Chondrocyte (in vitro differentiated cells): ENCODE measurements around the gene ETAA1. TPM values are rescaled to one million over a fixed set of nuclear protein-coding genes. Genes with fewer than 3 reads are reported as not detected.
A peak's percentile ranks its signal among the peaks of the same experiment; 100 is the strongest.

ENCODE experiments used
- DNase-seq: peaks from one replicate; pipeline ENCODE4 v3.0.0; 2021; ENCODE audit warnings: mixed read lengths, low spot score
- H3K27ac Mint-ChIP-seq: one replicate; pipeline ENCODE4 v1.8.0; 2021; ENCODE audit warnings: mild to moderate bottlenecking, moderate library complexity, mixed read lengths; ENCODE audit not compliant: unreplicated experiment
- H3K27me3 Mint-ChIP-seq: 2 replicates; pipeline ENCODE4 v1.8.0; 2021; ENCODE audit warnings: low read depth, mixed read lengths
- H3K36me3 Mint-ChIP-seq: 2 replicates; pipeline ENCODE4 v1.8.0; 2021; ENCODE audit warnings: low read depth, mixed read lengths
- H3K4me1 Mint-ChIP-seq: 2 replicates; pipeline ENCODE4 v1.8.0; 2021; ENCODE audit warnings: low read depth, mild to moderate bottlenecking, mixed read lengths
- H3K4me3 Mint-ChIP-seq: one replicate; pipeline ENCODE4 v1.8.0; 2021; ENCODE audit warnings: mild to moderate bottlenecking, moderate library complexity, mixed read lengths; ENCODE audit not compliant: unreplicated experiment
- H3K9me3 Mint-ChIP-seq: 2 replicates; pipeline ENCODE4 v1.8.0; 2021; ENCODE audit warnings: low read depth, mixed read lengths
- total RNA-seq: library from RNA; stranded (reverse); gene quantifications from 3 replicates; pipeline ENCODE4 v1.2.1, GENCODE V29; 2021
- TF ChIP-seq, protein P1 (sequence below): fragments of 200-600 bp; sonication (generic); IDR thresholded peaks from 2 replicates; pipeline ENCODE4 v1.5.0; 2021; ENCODE audit warnings: antibody characterized with exemption, mild to moderate bottlenecking, moderate library complexity

The ETAA1 gene
- total RNA-seq, 1 donor from 2014 or later = 10.2 TPM

DNA sequence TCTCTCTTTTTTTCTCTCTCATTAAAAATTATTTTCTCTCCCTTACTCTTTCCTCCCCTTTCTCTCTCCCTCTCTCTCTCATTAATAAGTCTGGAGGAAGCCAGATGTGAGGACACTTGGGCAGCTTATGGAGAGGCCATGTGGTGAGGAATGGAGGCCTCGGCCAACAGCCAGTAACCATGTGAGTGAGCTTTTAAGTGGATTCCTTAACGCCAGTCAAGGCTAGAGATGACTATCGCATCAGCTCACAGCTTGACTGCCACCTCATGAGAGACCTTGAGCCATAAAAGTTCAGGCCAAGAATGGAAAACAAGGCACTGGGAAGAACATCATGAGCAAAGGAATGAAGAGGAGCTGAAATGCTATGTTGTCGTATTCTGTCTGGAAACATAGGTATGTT, 39.1 kb downstream of the ETAA1 start:
- no peaks in the 10 kb centered on the region for H3K27me3 Mint-ChIP-seq
- peaks cover 11% of the 10 kb centered on the region for H3K9me3 Mint-ChIP-seq
- no peak for DNase-seq
- TF ChIP-seq, protein P1, sequence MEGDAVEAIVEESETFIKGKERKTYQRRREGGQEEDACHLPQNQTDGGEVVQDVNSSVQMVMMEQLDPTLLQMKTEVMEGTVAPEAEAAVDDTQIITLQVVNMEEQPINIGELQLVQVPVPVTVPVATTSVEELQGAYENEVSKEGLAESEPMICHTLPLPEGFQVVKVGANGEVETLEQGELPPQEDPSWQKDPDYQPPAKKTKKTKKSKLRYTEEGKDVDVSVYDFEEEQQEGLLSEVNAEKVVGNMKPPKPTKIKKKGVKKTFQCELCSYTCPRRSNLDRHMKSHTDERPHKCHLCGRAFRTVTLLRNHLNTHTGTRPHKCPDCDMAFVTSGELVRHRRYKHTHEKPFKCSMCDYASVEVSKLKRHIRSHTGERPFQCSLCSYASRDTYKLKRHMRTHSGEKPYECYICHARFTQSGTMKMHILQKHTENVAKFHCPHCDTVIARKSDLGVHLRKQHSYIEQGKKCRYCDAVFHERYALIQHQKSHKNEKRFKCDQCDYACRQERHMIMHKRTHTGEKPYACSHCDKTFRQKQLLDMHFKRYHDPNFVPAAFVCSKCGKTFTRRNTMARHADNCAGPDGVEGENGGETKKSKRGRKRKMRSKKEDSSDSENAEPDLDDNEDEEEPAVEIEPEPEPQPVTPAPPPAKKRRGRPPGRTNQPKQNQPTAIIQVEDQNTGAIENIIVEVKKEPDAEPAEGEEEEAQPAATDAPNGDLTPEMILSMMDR = no peak
- H3K36me3 Mint-ChIP-seq = peaks cover 1% of the 10 kb centered on the region
- no peak overlapping the region for H3K4me3 Mint-ChIP-seq
- no peak overlapping the region for H3K27ac Mint-ChIP-seq
- H3K4me1 Mint-ChIP-seq = peaks cover 21% of the 10 kb centered on the region

DNA sequence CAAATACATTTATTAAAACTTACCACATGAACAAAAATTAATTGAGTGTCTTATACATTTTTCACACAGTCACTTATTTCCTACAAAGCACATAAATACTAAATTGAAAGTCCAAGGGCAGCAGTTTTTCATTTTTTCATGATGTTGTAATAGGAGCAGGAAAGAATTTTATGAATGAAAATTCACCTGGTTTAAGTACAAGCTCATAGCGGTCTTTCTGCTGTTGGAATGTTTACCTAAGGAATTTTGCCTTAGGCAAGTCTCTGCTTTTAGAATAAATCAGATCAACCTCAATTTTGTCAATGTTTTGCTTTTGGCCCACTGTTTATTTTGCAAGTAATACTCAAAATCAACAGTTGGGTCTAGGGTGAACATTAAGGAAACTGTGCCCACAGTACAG, 40.0 kb downstream of the ETAA1 start:
- H3K36me3 Mint-ChIP-seq = no peaks in the 10 kb centered on the region
- peaks cover 5% of the 10 kb centered on the region for H3K9me3 Mint-ChIP-seq

DNA sequence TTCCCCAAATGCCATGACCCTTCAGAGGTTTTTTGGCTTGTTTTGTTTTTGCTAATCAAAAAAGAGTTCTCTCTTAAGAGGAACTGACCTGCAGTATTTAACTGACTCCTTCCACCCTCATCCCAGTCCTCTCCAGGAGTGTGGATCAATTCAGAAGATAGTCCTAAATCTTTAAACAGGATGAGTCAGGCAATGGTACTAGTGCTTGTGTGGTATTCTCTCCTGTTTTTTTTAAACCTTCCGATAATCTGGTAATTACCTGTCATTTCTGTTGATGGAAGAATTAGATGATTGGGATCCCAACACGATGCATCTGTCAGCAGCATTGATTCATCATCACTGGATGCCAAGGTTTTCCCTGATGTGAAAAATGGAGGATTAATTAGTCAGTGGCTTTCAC, 41.2 kb downstream of the ETAA1 start:
- no peak for DNase-seq
- H3K36me3 Mint-ChIP-seq = no peaks in the 10 kb centered on the region
- TF ChIP-seq, protein P1 = no peak
- H3K4me3 Mint-ChIP-seq = no peak overlapping the region
- peaks cover 21% of the 10 kb centered on the region for H3K4me1 Mint-ChIP-seq
- peaks cover 5% of the 10 kb centered on the region for H3K9me3 Mint-ChIP-seq
- H3K27ac Mint-ChIP-seq = no peak overlapping the region
- no peaks in the 10 kb centered on the region for H3K27me3 Mint-ChIP-seq

More for the DNA sequence above, 40.0 kb downstream of the ETAA1 start:
- Mint-ChIP-seq H3K4me1 (peaks cover 21% of the 10 kb centered on the region), H3K27me3 (no peaks in the 10 kb centered on the region), H3K4me3 (no peak overlapping the region), H3K27ac (peak overlapping the region; percentile 15)
- DNase-seq = no peak
- TF ChIP-seq, protein P1 = no peak

DNA sequence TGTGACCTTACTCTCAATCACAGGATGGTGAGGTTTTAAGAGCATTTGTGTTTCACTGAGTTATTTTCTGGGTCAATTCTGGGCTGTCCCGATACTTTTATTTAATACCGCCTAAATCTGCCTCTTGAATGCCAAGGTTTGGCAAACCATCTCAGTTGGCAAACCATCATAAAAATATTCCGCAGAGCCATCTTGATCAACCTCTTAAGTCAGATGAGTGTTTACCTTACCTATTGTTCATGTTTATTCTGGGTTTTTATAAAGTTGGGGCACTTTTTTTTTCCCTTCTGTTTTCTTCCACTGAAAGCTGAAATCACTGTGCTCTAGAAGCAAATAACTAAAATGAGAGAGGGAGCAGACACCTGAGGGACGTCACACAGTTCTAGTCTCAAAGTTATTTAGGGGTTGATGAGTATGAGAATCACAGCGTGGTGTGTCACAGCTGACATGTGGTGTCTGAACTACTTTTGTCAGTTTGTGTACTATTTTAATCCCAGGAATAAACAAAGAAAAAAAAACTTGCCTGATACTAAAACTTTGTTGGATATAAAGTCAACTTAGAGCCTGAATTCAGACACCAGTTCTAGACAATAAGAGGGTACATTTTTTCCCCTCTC, 48.6 kb downstream of the ETAA1 start:
- Mint-ChIP-seq H3K27ac (no peak overlapping the region), H3K4me3 (no peak overlapping the region), H3K27me3 (no peaks in the 10 kb centered on the region), H3K36me3 (no peaks in the 10 kb centered on the region), H3K9me3 (peaks cover 18% of the 10 kb centered on the region), H3K4me1 (peaks cover 21% of the 10 kb centered on the region)
- DNase-seq = no peak
- TF ChIP-seq, protein P1 = no peak

DNA sequence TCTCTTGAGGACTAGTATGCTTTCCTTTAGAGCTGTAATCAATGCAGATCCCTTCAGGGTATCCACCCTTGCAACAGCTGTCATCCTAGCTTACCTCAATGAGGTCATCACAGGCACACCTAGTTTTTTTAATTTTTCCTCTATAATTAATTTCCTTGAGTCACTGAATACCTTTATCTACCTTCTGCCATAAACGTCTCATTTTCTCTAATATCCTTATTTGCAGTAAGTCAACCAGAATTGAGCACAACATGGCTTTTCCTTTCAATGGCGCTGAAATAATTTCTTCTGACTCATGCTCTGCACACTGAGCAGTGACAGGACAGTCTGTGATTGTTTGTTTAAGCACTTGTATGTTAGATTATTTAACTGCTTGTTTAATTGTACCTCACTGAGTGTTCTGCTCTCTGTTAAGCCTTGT, 49.4 kb downstream of the ETAA1 start:
- no peaks in the 10 kb centered on the region for H3K36me3 Mint-ChIP-seq
- H3K9me3 Mint-ChIP-seq = peaks cover 18% of the 10 kb centered on the region
- no peaks in the 10 kb centered on the region for H3K27me3 Mint-ChIP-seq
- TF ChIP-seq, protein P1 = no peak
- peak overlapping the region; percentile 47 for H3K27ac Mint-ChIP-seq
- no peak overlapping the region for H3K4me3 Mint-ChIP-seq
- no peak for DNase-seq
- H3K4me1 Mint-ChIP-seq = peaks cover 21% of the 10 kb centered on the region
